GM12875 (cell line): ENCODE results near the gene NFATC1.

Experiments
- H3K4me3 ChIP-seq: one replicate; pipeline ENCODE4 v1.5.1; 2011; ENCODE audit warnings: low read depth, low read length, control low read depth
- CTCF ChIP-seq: IDR thresholded peaks from 2 replicates; pipeline ENCODE4 v1.5.1; 2011; ENCODE audit warnings: low read depth, mild to moderate bottlenecking, control low read depth, inconsistent platforms, low read length, moderate library complexity, borderline replicate concordance; ENCODE audit not compliant: insufficient read depth

The NFATC1 gene

GRCh38 chr18:79423211-79424007 lies 27.7 kb downstream of the NFATC1 start:
- no peak overlapping the region for H3K4me3 ChIP-seq
- TF ChIP-seq CTCF: no peak

- TF ChIP-seq CTCF: no peak
- no peak overlapping the region for H3K4me3 ChIP-seq
Observed at GRCh38 chr18:79424008-79424565, 28.4 kb downstream of the NFATC1 start.

DNA sequence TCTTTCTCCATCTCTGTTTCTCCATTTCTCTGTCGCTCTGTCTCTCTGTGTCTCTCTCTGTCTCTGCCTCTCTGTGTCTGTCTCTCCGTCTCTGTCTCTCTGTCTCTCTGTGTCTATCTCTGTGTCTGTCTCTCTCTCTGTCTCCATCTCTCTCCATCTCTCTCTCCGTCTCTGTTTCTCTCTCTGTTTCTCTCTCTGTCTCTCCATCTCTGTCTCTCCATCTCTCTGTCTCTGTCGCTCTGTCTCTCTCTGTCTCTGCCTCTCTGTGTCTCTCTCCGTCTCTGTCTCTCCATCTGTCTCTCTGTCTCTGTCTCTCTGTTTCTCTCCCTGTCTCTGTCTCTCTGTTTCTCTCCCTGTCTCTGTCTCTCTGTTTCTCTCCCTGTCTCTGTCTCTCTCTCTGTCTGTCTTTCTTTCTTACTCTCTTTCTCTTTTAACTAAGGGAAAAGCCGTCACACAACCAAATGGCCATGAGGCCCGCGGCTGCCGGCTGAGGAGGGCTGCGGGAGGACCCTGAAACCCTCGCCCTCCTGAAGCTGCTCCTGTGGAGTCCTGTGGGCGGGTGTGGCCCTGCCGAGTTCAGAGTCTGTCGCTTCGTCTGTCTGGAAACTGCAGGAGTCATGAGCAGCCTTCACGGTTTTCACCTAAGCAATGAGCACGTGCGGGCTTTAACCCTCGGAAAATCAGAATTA lies 29.3 kb downstream of the NFATC1 start:
- TF ChIP-seq CTCF: no peak

GRCh38 chr18:79425569-79425886 lies 29.8 kb downstream of the NFATC1 start:
- H3K4me3 ChIP-seq: no peak overlapping the region
- no peak for TF ChIP-seq CTCF

More for the DNA sequence above, 29.3 kb downstream of the NFATC1 start:
- H3K4me3 ChIP-seq: no peak overlapping the region

DNA sequence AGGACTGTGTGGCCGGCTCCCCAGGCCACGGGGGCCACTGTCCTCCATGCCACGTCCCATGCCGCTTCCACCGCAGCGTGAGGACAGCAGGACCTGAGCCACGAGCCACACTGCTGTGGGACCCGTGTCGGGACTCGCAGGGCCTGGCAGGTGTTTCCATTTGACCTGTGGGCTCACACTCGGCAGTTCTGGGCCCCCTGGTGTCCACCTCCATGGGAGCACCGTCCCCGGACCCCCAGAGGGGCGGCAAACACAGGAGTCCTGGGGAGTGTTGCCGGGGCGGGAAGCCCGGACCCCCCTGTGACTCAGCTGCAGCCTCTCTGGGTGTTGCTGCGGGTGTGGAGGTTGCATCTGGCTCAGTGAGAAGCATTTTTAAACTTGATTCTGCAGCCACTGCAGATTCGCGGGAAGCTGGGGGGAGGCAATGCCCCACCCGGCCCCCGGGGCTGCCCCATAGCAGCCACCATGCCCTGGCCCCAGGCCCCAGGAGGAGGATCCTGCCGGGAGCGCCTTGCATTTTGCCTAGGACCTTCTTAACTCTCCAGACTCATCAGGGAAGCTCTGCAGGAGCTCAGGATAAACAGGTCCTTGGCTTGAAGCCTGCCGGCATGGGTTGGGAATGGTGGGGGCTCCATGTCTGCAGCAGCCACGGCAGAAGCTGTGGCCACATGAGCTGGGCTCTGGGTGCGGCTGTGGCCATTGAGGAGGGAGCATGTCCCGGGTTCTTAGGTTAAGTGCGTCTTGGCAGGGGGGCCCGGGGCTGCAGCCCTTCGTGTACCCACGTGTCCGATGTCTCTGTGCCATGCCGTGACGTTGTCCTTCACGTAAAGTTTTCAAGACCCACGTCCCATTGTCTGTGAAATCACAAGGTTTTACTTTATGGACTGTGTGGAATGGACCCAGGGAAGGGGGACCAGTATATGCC lies 30.9 kb downstream of the NFATC1 start:
- no peak overlapping the region for H3K4me3 ChIP-seq
- TF ChIP-seq CTCF: no peak

- no peak overlapping the region for H3K4me3 ChIP-seq
- TF ChIP-seq CTCF: no peak
Observed at GRCh38 chr18:79427368-79428225, 31.9 kb downstream of the NFATC1 start.
